ENCODE data around the gene CPXM2. TPM values are rescaled to one million over a fixed set of nuclear protein-coding genes. Genes with fewer than 3 reads are reported as not detected.

Gene CPXM2
- total RNA-seq, 2 donors from 2014 or later: 1.4 to 1.9 TPM

DNA sequence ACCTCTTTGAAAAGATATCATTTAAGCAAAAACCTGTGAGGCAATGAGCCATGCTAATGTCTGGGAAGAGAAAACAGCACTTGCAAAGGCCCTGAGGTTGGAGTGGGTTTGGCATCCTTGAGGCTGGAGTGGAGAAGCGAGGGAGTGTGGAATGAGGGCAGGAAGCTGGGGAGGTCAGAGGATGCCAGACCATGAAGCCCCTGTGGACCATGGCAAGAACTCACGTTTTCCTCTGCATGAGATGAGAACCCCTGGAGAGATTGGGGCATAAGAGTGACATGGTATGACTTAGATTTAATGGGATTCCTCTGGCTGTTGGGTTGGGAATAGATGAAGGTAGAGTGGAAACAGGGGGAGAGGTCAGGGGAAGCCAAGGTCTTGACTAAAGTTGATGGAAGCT, 176.1 kb downstream of the CPXM2 start:
- Histone ChIP-seq H3K27ac (ENCODE audit: low read depth, low read length) (no peak overlapping the region), H3K36me3 (ENCODE audit: control insufficient read depth, insufficient read depth, low read length) (no peaks in the 10 kb centered on the region), H3K4me1 (ENCODE audit: control insufficient read depth, insufficient read depth, low read length) (no peaks in the 10 kb centered on the region), H3K4me3 (ENCODE audit: low read length) (no peak overlapping the region), H3K27me3 (ENCODE audit: control insufficient read depth, insufficient read depth, low read length, poor library complexity, severe bottlenecking) (no peaks in the 10 kb centered on the region), H3K9ac (ENCODE audit: extremely low read depth, low read length, poor library complexity, severe bottlenecking) (no peak overlapping the region), H3K9me3 (ENCODE audit: control insufficient read depth, low read length) (no peaks in the 10 kb centered on the region)
- Mint-ChIP-seq H3K27ac (no peak overlapping the region), H3K27me3 (ENCODE audit: insufficient read depth) (peaks cover 17% of the 10 kb centered on the region), H3K4me3 (no peak overlapping the region), H3K9me3 (peaks cover 12% of the 10 kb centered on the region), H3K36me3 (ENCODE audit: low read depth) (no peaks in the 10 kb centered on the region), H3K4me1 (no peaks in the 10 kb centered on the region)
- no peak for DNase-seq
- whole genome bisulfite sequencing, 2 experiments (ENCODE audit: insufficient coverage in 1 of 2, insufficient read length in 1 of 2): 87 to 100% methylated on average over 2 of the region's 2 CpGs
- TF ChIP-seq, protein P1, sequence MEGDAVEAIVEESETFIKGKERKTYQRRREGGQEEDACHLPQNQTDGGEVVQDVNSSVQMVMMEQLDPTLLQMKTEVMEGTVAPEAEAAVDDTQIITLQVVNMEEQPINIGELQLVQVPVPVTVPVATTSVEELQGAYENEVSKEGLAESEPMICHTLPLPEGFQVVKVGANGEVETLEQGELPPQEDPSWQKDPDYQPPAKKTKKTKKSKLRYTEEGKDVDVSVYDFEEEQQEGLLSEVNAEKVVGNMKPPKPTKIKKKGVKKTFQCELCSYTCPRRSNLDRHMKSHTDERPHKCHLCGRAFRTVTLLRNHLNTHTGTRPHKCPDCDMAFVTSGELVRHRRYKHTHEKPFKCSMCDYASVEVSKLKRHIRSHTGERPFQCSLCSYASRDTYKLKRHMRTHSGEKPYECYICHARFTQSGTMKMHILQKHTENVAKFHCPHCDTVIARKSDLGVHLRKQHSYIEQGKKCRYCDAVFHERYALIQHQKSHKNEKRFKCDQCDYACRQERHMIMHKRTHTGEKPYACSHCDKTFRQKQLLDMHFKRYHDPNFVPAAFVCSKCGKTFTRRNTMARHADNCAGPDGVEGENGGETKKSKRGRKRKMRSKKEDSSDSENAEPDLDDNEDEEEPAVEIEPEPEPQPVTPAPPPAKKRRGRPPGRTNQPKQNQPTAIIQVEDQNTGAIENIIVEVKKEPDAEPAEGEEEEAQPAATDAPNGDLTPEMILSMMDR (conservative IDR thresholded peaks at IDR 0.05): no peak

DNA sequence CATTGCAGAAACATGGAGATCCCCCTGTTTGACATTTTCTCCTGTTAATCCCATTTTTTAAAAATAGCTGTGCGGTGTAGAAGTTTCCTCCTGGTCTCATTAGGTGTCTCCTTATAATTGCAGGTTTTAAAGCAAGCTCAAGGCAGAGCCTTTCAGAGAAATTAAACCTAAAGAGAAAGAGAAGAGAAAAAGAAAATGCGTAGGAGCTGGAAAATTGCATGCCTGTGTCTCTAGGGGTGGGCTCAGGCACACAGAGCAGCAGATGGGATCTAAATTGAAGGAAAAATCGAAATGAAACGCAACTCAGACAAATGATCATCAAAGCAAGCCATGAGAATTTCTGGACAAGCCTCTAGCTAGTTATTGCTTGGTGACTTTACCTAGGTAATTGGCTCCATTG, 185.4 kb downstream of the CPXM2 start:
- Mint-ChIP-seq H3K27me3 (ENCODE audit: insufficient read depth) (peaks cover 7% of the 10 kb centered on the region), H3K9me3 (no peaks in the 10 kb centered on the region), H3K4me3 (no peak overlapping the region), H3K36me3 (ENCODE audit: low read depth) (no peaks in the 10 kb centered on the region), H3K4me1 (peaks cover 2% of the 10 kb centered on the region), H3K27ac (no peak overlapping the region)
- 80 to 83% methylated on average over 4 of the region's 4 CpGs for WGBS, 2 experiments (ENCODE audit: insufficient coverage in 1 of 2, insufficient read length in 1 of 2)
- no peaks in the 10 kb centered on the region for H3K9me3 ChIP-seq (ENCODE audit: control insufficient read depth, low read length)
- no peaks in the 10 kb centered on the region for H3K4me1 ChIP-seq (ENCODE audit: control insufficient read depth, insufficient read depth, low read length)
- no peak overlapping the region for H3K27ac ChIP-seq (ENCODE audit: low read depth, low read length)
- no peaks in the 10 kb centered on the region for H3K27me3 ChIP-seq (ENCODE audit: control insufficient read depth, insufficient read depth, low read length, poor library complexity, severe bottlenecking)
- H3K36me3 ChIP-seq (ENCODE audit: control insufficient read depth, insufficient read depth, low read length): no peaks in the 10 kb centered on the region
- H3K4me3 ChIP-seq (ENCODE audit: low read length): no peak overlapping the region
- TF ChIP-seq, protein P1 (conservative IDR thresholded peaks at IDR 0.05): no peak
- DNase-seq: no peak
- no peak overlapping the region for H3K9ac ChIP-seq (ENCODE audit: extremely low read depth, low read length, poor library complexity, severe bottlenecking)

DNA sequence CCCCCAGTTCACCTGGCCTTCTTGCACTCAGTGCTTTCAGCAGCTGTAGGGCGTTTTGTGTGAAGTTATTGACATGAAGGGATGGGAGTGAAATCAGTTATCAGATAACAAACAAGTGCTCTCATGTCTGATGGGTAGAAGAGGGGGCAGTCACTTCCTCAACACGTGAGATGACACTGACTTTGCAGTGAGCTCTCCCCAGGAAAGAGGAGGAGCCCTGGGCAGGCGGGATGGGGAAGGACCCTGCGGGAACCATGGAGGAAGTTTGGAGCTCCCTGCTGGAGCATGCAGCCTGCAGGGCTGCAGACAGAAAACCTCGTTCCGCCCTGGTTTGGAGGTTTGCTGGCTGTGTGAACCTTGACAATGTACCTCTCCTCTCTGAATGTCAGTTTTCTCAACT, 186.8 kb downstream of the CPXM2 start:
- Mint-ChIP-seq H3K4me1 (peaks cover 2% of the 10 kb centered on the region), H3K9me3 (no peaks in the 10 kb centered on the region), H3K27ac (no peak overlapping the region), H3K36me3 (ENCODE audit: low read depth) (no peaks in the 10 kb centered on the region), H3K4me3 (no peak overlapping the region), H3K27me3 (ENCODE audit: insufficient read depth) (peaks cover 7% of the 10 kb centered on the region)
- no peak overlapping the region for H3K4me3 ChIP-seq (ENCODE audit: low read length)
- H3K36me3 ChIP-seq (ENCODE audit: control insufficient read depth, insufficient read depth, low read length): no peaks in the 10 kb centered on the region
- 46 to 59% methylated on average over 6 of the region's 6 CpGs for WGBS, 2 experiments (ENCODE audit: insufficient coverage in 1 of 2, insufficient read length in 1 of 2)
- no peak overlapping the region for H3K9ac ChIP-seq (ENCODE audit: extremely low read depth, low read length, poor library complexity, severe bottlenecking)
- DNase-seq: peak; percentile 53
- TF ChIP-seq, protein P1 (conservative IDR thresholded peaks at IDR 0.05): no peak
- H3K27me3 ChIP-seq (ENCODE audit: control insufficient read depth, insufficient read depth, low read length, poor library complexity, severe bottlenecking): no peaks in the 10 kb centered on the region
- H3K4me1 ChIP-seq (ENCODE audit: control insufficient read depth, insufficient read depth, low read length): no peaks in the 10 kb centered on the region
- no peaks in the 10 kb centered on the region for H3K9me3 ChIP-seq (ENCODE audit: control insufficient read depth, low read length)
- no peak overlapping the region for H3K27ac ChIP-seq (ENCODE audit: low read depth, low read length)

All from endodermal cell (in vitro differentiated cells).